Heart left ventricle (tissue), 13 donors: Measurements from ENCODE around the gene NRDE2.

Experiments used
- POLR2A ChIP-seq, 2 donors: fragments of 450-650 bp; IDR thresholded peaks; one replicate each; pipeline ENCODE4 v1.6.1; 2017; ENCODE audit warnings: antibody characterized with exemption in 2 of 2, mild to moderate bottlenecking in 2 of 2, moderate library complexity in 2 of 2
- TF ChIP-seq, protein P1 (sequence below), 12 donors: fragments of 200-600 bp; sonication (generic) in 4 of 12; IDR thresholded peaks; one replicate each; pipeline versions ENCODE4 v1.5.0 to v1.8.0; 2018 to 2022; ENCODE audit warnings: antibody characterized with exemption in 12 of 12, mild to moderate bottlenecking in 5 of 12
- donor health status: ischemic (EF 13 %, LVEDD 7.1; RV severe dilation, severe dysfunction).
- donor health status: DM: no; HTN: yes; CAD: no.
- donor health status: DM: no; HTN: no; CAD: no.
- donor health status: ischemic (EF 25% LVEDD 6.9; RV normal size, moderate dysfunction).
- donor health status: ischemic (EF 25% LVEDD 5.7; RV mildly dilated, moderate dysfunction).
- donor health status: ischemic (EF 35%, LVEDD 5.7; RV mildly dilated, moderate dysfunction).
- donor health status: nonischemic (EF 11% LVEDD 7.7; RV severe dilation, severe dysfunction).
- donor health status: DM: yes; HTN: yes; CAD: no.
- donor health status: PGD.
- donor health status: ischemic (EF 29% LVEDD 5.4; RV normal size, mild dysfunction).
- donor health status: nonischemic (EF 23%, LVEDD 6.1; RV moderate dilation, normal function).

DNA sequence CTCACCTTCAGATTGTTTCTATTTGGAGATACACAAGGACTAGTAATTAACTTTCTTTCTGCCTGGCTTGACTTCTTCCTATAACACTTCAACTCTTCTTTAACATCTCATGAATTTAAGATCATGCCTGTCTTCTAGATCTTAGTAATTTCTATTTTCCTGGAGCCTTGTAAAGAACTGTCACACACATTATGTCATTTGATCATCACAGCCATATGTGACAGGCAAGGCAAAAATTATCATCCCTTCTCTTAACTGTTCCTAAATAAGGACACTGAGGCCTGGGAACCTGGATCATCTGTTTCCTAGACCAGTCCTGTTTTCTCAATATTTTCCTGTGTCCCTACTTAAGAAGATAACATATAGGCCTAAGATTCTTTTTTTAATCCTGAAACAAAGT, 27.2 kb downstream of the NRDE2 start:
- TF ChIP-seq, protein P1, sequence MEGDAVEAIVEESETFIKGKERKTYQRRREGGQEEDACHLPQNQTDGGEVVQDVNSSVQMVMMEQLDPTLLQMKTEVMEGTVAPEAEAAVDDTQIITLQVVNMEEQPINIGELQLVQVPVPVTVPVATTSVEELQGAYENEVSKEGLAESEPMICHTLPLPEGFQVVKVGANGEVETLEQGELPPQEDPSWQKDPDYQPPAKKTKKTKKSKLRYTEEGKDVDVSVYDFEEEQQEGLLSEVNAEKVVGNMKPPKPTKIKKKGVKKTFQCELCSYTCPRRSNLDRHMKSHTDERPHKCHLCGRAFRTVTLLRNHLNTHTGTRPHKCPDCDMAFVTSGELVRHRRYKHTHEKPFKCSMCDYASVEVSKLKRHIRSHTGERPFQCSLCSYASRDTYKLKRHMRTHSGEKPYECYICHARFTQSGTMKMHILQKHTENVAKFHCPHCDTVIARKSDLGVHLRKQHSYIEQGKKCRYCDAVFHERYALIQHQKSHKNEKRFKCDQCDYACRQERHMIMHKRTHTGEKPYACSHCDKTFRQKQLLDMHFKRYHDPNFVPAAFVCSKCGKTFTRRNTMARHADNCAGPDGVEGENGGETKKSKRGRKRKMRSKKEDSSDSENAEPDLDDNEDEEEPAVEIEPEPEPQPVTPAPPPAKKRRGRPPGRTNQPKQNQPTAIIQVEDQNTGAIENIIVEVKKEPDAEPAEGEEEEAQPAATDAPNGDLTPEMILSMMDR (IDR thresholded peaks at IDR 0.05) = no peak
- no peak for TF ChIP-seq POLR2A (IDR thresholded peaks at IDR 0.05)
